A549 (cell line): ENCODE results near the gene MPRIP. TPM values are rescaled to one million over a fixed set of nuclear protein-coding genes. Genes with fewer than 3 reads are reported as not detected.
A peak's percentile ranks its signal among the peaks of the same experiment; 100 is the strongest.

ENCODE experiments used
- ATAC-seq, 2 experiments: fragments of 200-7000 bp in 1 of 2; fragments of >200 bp in 1 of 2; cut with Nextera tagmentation in 1 of 2; cut with Tn5 transposase in 1 of 2; 3 replicates each; pipeline versions ENCODE4 v1.8.0 to v1.9.1; 2018 to 2020; ENCODE audit warnings: mild to moderate bottlenecking in 1 of 2, moderate library complexity in 1 of 2
- CTCF ChIA-PET: fragments of 300-600 bp; sonication (Branson Sonifier 250); formaldehyde crosslinking; extraction: SDS; loops from one replicate; lab custom pipeline; 2021; ENCODE audit warnings: antibody characterized with exemption, inconsistent platforms; lab: Yijun Ruan, JAX
- POLR2A ChIA-PET: fragments of 350-600 bp; formaldehyde crosslinking; extraction: SDS; loops from one replicate; lab custom pipeline; 2021; ENCODE audit warnings: antibody characterized with exemption, inconsistent platforms; lab: Yijun Ruan, JAX
- DNase-seq, 2 experiments: peaks; one replicate each; pipeline versions ENCODE4 v3.0.0 to v3.0.0-alpha.2; 2011 to 2016; ENCODE audit warnings: low read depth in 1 of 2, low spot score in 1 of 2
- FAIRE-seq: peaks from 2 replicates; lab custom pipeline; 2011; peaks lifted over from hg19 to GRCh38; lab: Jason Lieb, UNC
- H3K27ac ChIP-seq, 2 experiments: fragments of >200 bp; sonication (Bioruptor Twin); formaldehyde crosslinking; 3 replicates each; pipeline ENCODE4 v1.5.1; 2016 to 2017
- H3K4me1 ChIP-seq: fragments of >200 bp; sonication (Bioruptor Twin); formaldehyde crosslinking; 3 replicates; pipeline ENCODE4 v1.6.1; 2016
- H3K4me2 ChIP-seq: fragments of >200 bp; sonication (Bioruptor Twin); formaldehyde crosslinking; 3 replicates; pipeline ENCODE4 v1.6.1; 2016
- H3K4me3 ChIP-seq: fragments of >200 bp; sonication (Bioruptor Twin); formaldehyde crosslinking; 3 replicates; pipeline ENCODE4 v1.5.1; 2016
- H3K9me3 ChIP-seq: fragments of >200 bp; sonication (Bioruptor Twin); formaldehyde crosslinking; 3 replicates; pipeline ENCODE4 v1.6.1; 2016
- BCL3 ChIP-seq: fragments of >200 bp; sonication (Bioruptor Twin); formaldehyde crosslinking; IDR thresholded peaks from 3 replicates; pipeline ENCODE4 v1.6.1; 2016
- CEBPB ChIP-seq, 2 experiments: fragments of >200 bp in 1 of 2; sonication (Bioruptor Twin) in 1 of 2; formaldehyde crosslinking in 1 of 2; IDR thresholded peaks; 2 replicates each; pipeline ENCODE4 v1.6.1; 2012 to 2016
- E2F6 ChIP-seq: IDR thresholded peaks from 2 replicates; pipeline ENCODE4 v1.6.1; 2012; ENCODE audit warnings: low read depth, borderline replicate concordance
- EHF ChIP-seq: fragments of 250-450 bp; sonication (Bioruptor Pico); IDR thresholded peaks from 2 replicates; pipeline ENCODE4 v1.5.0; 2020; ENCODE audit warnings: mild to moderate bottlenecking
- EHMT2 ChIP-seq: fragments of 200-600 bp; sonication (generic); IDR thresholded peaks from 2 replicates; pipeline ENCODE4 v1.6.1; 2016; ENCODE audit warnings: antibody characterized with exemption, low read depth, mild to moderate bottlenecking, moderate library complexity
- ESRRA ChIP-seq: fragments of 150-350 bp; IDR thresholded peaks from 2 replicates; pipeline ENCODE4 v1.6.1; 2014; ENCODE audit warnings: mild to moderate bottlenecking, low read length, borderline replicate concordance
- FOSL2 ChIP-seq, 2 experiments: fragments of 450-650 bp in 1 of 2; fragments of >200 bp in 1 of 2; sonication (Bioruptor Twin) in 1 of 2; formaldehyde crosslinking; IDR thresholded peaks; 2 replicates each; pipeline versions ENCODE4 v1.5.0 to v1.6.1; 2016 to 2020; ENCODE audit warnings: mild to moderate bottlenecking in 1 of 2, moderate library complexity in 1 of 2
- HES2 ChIP-seq: fragments of >200 bp; sonication (Bioruptor Twin); formaldehyde crosslinking; IDR thresholded peaks from 2 replicates; pipeline ENCODE4 v1.6.1; 2016
- HMGXB4 ChIP-seq: fragments of 250-450 bp; sonication (Bioruptor Pico); IDR thresholded peaks from 2 replicates; pipeline ENCODE4 v1.5.0; 2021; ENCODE audit warnings: mild to moderate bottlenecking, moderate library complexity, borderline replicate concordance
- KDM1A ChIP-seq: fragments of 200-600 bp; sonication (generic); IDR thresholded peaks from 2 replicates; pipeline ENCODE4 v1.6.1; 2016; ENCODE audit warnings: low read depth, mild to moderate bottlenecking
- MYC ChIP-seq: IDR thresholded peaks from 2 replicates; pipeline ENCODE4 v1.6.1; 2012; ENCODE audit warnings: mild to moderate bottlenecking, inconsistent platforms, low read length, improper control_type of control experiment, borderline replicate concordance
- NFE2L2 ChIP-seq: fragments of 150-350 bp; conservative IDR thresholded peaks from 2 replicates; pipeline ENCODE4 v1.6.1; 2014; ENCODE audit warnings: low read length
- NPAS2 ChIP-seq: fragments of 250-450 bp; sonication (Bioruptor Pico); IDR thresholded peaks from 2 replicates; pipeline ENCODE4 v1.8.0; 2022; ENCODE audit warnings: mild to moderate bottlenecking, moderate library complexity, borderline replicate concordance
- NR3C1 ChIP-seq: fragments of >200 bp; sonication (Bioruptor Twin); formaldehyde crosslinking; IDR thresholded peaks from 3 replicates; pipeline ENCODE4 v1.6.1; 2017
- PHF8 ChIP-seq: fragments of 200-600 bp; sonication (generic); IDR thresholded peaks from 2 replicates; pipeline ENCODE4 v1.6.1; 2016; ENCODE audit warnings: low read depth, mild to moderate bottlenecking, antibody characterized with exemption, moderate library complexity, borderline replicate concordance
- POLR2AphosphoS2 ChIP-seq: conservative IDR thresholded peaks from 2 replicates; pipeline ENCODE4 v1.6.1; 2012; ENCODE audit warnings: low read length, improper control_type of control experiment, inconsistent platforms
- RAD21 ChIP-seq, 2 experiments: fragments of >200 bp in 1 of 2; sonication (Bioruptor Twin) in 1 of 2; formaldehyde crosslinking in 1 of 2; IDR thresholded peaks in 1 of 2; conservative IDR thresholded peaks in 1 of 2; 2 replicates in 1 of 2; 3 replicates in 1 of 2; pipeline ENCODE4 v1.6.1; 2012 to 2018; ENCODE audit warnings: inconsistent platforms in 1 of 2
- RARB ChIP-seq: fragments of 250-450 bp; sonication (Bioruptor Pico); IDR thresholded peaks from 2 replicates; pipeline ENCODE4 v1.8.0; 2021; ENCODE audit warnings: mild to moderate bottlenecking, moderate library complexity
- RCOR1 ChIP-seq: fragments of 150-350 bp; IDR thresholded peaks from 2 replicates; pipeline ENCODE4 v1.6.1; 2014; ENCODE audit warnings: antibody characterized with exemption, low read length, low read depth
- TFCP2L1 ChIP-seq: fragments of 250-450 bp; sonication (Bioruptor Pico); IDR thresholded peaks from 2 replicates; pipeline ENCODE4 v1.5.0; 2021; ENCODE audit warnings: mild to moderate bottlenecking
- TP53 ChIP-seq: fragments of 250-450 bp; sonication (Bioruptor Pico); IDR thresholded peaks from 2 replicates; pipeline ENCODE4 v1.5.0; 2021; ENCODE audit warnings: mild to moderate bottlenecking, moderate library complexity
- USF2 ChIP-seq: fragments of 450-650 bp; IDR thresholded peaks from 2 replicates; pipeline ENCODE4 v1.6.1; 2014; ENCODE audit warnings: antibody characterized with exemption
- ZC3H11A ChIP-seq: fragments of 450-650 bp; IDR thresholded peaks from 2 replicates; pipeline ENCODE4 v1.6.1; 2014; ENCODE audit warnings: antibody characterized with exemption, mild to moderate bottlenecking
- ZNF302 ChIP-seq: fragments of 250-450 bp; sonication (Bioruptor Pico); IDR thresholded peaks from 2 replicates; pipeline ENCODE4 v1.9.0; 2021; ENCODE audit warnings: inconsistent platforms, mild to moderate bottlenecking, moderate library complexity
- WGBS: methylation state at CpG from one replicate; pipeline ENCODE4 v1.1.6; 2017; ENCODE audit errors: missing lambda C conversion rate; 5-methylcytosine and 5-hydroxymethylcytosine counted together
- polyA plus RNA-seq, 4 experiments: library from polyadenylated mRNA; depleted of rRNA in 3 of 4; stranded (reverse); fragments of >200 nt; fragmentation: RNase III in 1 of 4; extraction: RNeasy Plus Mini Kit Qiagen cat#74134 plus additional on column Dnase treatment in 1 of 4; gene quantifications; 2 replicates in 3 of 4; 3 replicates in 1 of 4; pipeline ENCODE4 v1.2.3, GENCODE V29; 2011 to 2017

Gene MPRIP
- polyA plus RNA-seq, 2 of the 4 experiments (the other 2 are of a cell fraction): 147 to 228 TPM

- DNase-seq (no peak), FAIRE-seq (no peak), ATAC-seq (no peak)
- Histone ChIP-seq H3K9me3 (no peaks in the 10 kb centered on the region), H3K4me2 (no peak overlapping the region), H3K27ac (no peak overlapping the region), H3K4me3 (no peak overlapping the region), H3K4me1 (no peaks in the 10 kb centered on the region)
- CTCF ChIA-PET: interaction anchor here (1.7 to 3.2 kb wide), 2 partner anchors 15 to 27 kb away, joined by 5 to 25 read pairs; no protein-coding TSS in a partner anchor
- POLR2A ChIA-PET: no interaction called here
- WGBS: 89% methylated on average over 4 of the region's 4 CpGs
- no peak for TF ChIP-seq HES2
- no peak for TF ChIP-seq BCL3
- TF ChIP-seq ZC3H11A: no peak
- TF ChIP-seq EHF (CRISPR knock-in tag): no peak
- no peak for TF ChIP-seq RCOR1
- TF ChIP-seq MYC: no peak
- no peak for TF ChIP-seq TP53
- no peak for TF ChIP-seq E2F6
Measured at GRCh38 chr17:17169396-17169795, 127.1 kb downstream of the MPRIP start.

GRCh38 chr17:17170346-17170985, 128.2 kb downstream of the MPRIP start:
- no peak for TF ChIP-seq NR3C1
- no peak for TF ChIP-seq KDM1A
- no peak for TF ChIP-seq POLR2AphosphoS2
- TF ChIP-seq TFCP2L1 (CRISPR knock-in tag): no peak
- no peak for TF ChIP-seq RAD21 (conservative IDR thresholded peaks at IDR 0.05 in 1 of 2, IDR thresholded peaks at IDR 0.05 in 1 of 2)
- TF ChIP-seq BCL3: no peak
- TF ChIP-seq NPAS2: no peak
- no peak for TF ChIP-seq USF2
- no peak for TF ChIP-seq ZC3H11A
- no peak overlapping the region for H3K4me2 ChIP-seq
- DNase-seq (no peak), FAIRE-seq (no peak), ATAC-seq (no peak)
- CTCF ChIA-PET: interaction anchor here (0.8 to 2.3 kb wide), 4 partner anchors 11 to 147 kb away, joined by 3 to 7 read pairs (median 4); no protein-coding TSS in a partner anchor
- H3K9me3 ChIP-seq: no peaks in the 10 kb centered on the region
- no peak overlapping the region for H3K4me3 ChIP-seq
- POLR2A ChIA-PET: no interaction called here
- H3K27ac ChIP-seq: no peak overlapping the region; a peak in 2 of 6 replicates
- WGBS: 89% methylated on average over 9 of the region's 9 CpGs
- no peaks in the 10 kb centered on the region for H3K4me1 ChIP-seq

GRCh38 chr17:17171186-17171585, 128.9 kb downstream of the MPRIP start:
- H3K4me3 ChIP-seq: no peak overlapping the region
- no peaks in the 10 kb centered on the region for H3K9me3 ChIP-seq
- TF ChIP-seq FOSL2 (IDR thresholded peaks at IDR 0.05) (no peak), FOSL2 (CRISPR knock-in tag; IDR thresholded peaks at IDR 0.05) (no peak), RARB (CRISPR knock-in tag) (no peak), CEBPB (IDR thresholded peaks at IDR 0.05) (no peak), HMGXB4 (CRISPR knock-in tag) (no peak), ESRRA (no peak), ZNF302 (no peak), PHF8 (no peak), EHMT2 (no peak), NR3C1 (no peak), NFE2L2 (no peak)
- H3K4me1 ChIP-seq: no peaks in the 10 kb centered on the region
- ChIA-PET POLR2A (no interaction called here), CTCF (interaction anchor here (1.6 to 2.3 kb wide), 3 partner anchors 21 to 36 kb away, joined by 3 to 7 read pairs (median 4); no protein-coding TSS in a partner anchor)
- no peak for ATAC-seq
- FAIRE-seq: no peak
- WGBS: 92% methylated on average over 7 of the region's 7 CpGs
- peak overlapping the region in 1 of 2 experiments; percentile 0; a peak in 1 of 6 replicates for H3K27ac ChIP-seq
- no peak for DNase-seq
- H3K4me2 ChIP-seq: no peak overlapping the region
